Measurements from ENCODE around the gene NFATC1.

Gene NFATC1

DNA sequence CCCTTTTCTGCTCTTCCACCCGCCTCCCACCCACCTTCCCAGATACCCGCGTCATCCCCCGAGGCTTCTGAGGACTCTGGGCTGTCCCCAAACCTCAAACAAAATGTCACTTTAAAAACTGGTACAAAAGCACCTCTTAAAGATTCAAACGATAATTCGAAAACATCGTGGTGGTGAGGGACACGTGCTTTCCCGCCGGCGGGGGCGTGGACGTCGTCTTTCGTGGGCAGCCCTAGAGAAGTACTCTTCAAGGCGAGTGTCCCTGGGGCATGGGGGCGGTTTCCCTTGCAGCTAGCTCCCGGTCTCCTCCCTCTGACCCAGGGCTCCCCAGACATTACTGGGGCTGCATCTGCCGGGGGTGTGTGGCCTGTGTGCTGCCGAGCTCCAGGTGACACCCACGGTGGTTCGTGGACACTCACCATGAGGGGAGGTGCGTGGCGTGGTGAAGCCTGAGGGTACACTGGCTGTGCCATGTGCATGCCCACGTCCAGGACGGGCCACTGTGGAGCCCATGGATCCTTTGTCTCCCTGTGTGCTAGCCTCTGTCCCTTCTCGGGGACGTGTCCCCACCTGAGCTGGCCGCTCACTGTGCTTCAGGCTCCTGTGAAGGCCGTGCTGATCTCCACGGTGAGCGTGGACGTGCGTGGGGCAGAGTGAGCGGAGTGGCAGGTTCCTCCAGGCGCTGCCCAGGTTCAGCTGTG lies 117.8 kb downstream of the NFATC1 start:
- Histone ChIP-seq H3K4me2 (ENCODE audit: low read length) (no peak overlapping the region), H3F3A (ENCODE audit: control insufficient read depth, insufficient read depth) (peaks cover 7% of the 10 kb centered on the region), H3K36me3 (ENCODE audit: control insufficient read depth, low read length) (no peaks in the 10 kb centered on the region), H3K4me3 (ENCODE audit: low read length) (no peak overlapping the region), H4K20me1 (ENCODE audit: control insufficient read depth, insufficient read depth, low read depth, low read length) (no peaks in the 10 kb centered on the region), H3K27ac (ENCODE audit: low read depth, low read length) (no peak overlapping the region), H3K4me1 (ENCODE audit: control insufficient read depth, low read length) (peaks cover 17% of the 10 kb centered on the region), H3K9me3 (ENCODE audit: control insufficient read depth, insufficient read depth, low read length) (no peaks in the 10 kb centered on the region), H3K79me2 (ENCODE audit: control insufficient read depth, low read length) (no peaks in the 10 kb centered on the region), H3K9me2 (replicated peaks; ENCODE audit: control insufficient read depth, low read length) (no peaks in the 10 kb centered on the region), H3K27me3 (ENCODE audit: control insufficient read depth, low read length) (no peaks in the 10 kb centered on the region)
- TF ChIP-seq EZH2phosphoT487 (IDR thresholded peaks at IDR 0.05; ENCODE audit: borderline replicate concordance, low read length): no peak
- TF ChIP-seq, protein P1, sequence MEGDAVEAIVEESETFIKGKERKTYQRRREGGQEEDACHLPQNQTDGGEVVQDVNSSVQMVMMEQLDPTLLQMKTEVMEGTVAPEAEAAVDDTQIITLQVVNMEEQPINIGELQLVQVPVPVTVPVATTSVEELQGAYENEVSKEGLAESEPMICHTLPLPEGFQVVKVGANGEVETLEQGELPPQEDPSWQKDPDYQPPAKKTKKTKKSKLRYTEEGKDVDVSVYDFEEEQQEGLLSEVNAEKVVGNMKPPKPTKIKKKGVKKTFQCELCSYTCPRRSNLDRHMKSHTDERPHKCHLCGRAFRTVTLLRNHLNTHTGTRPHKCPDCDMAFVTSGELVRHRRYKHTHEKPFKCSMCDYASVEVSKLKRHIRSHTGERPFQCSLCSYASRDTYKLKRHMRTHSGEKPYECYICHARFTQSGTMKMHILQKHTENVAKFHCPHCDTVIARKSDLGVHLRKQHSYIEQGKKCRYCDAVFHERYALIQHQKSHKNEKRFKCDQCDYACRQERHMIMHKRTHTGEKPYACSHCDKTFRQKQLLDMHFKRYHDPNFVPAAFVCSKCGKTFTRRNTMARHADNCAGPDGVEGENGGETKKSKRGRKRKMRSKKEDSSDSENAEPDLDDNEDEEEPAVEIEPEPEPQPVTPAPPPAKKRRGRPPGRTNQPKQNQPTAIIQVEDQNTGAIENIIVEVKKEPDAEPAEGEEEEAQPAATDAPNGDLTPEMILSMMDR (IDR thresholded peaks at IDR 0.05; ENCODE audit: low read depth, low read length, poor library complexity, severe bottlenecking): no peak

DNA sequence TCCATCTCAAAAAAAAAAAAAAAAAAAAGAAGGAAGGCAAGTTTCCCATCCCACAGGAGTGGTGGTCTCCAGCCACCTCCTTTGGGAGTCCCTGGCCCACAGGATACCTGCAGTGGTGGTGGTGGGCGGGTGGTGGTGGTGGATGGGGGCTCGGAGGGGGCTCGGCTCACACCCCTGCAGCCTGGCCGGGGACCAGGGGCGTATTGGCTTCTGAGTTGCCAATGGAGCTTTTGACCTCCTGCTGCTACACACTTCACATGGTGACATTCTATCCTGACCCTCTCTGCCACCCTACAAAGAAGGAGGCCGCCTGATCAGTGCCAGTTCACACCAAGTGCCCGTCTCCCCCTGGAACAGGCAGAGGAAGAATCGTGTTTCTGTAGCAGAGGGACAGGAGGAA lies 119.6 kb downstream of the NFATC1 start:
- H3K79me2 ChIP-seq (ENCODE audit: control insufficient read depth, low read length): no peaks in the 10 kb centered on the region
- peaks cover 13% of the 10 kb centered on the region for H3K4me1 ChIP-seq (ENCODE audit: control insufficient read depth, low read length)
- TF ChIP-seq, protein P1 (IDR thresholded peaks at IDR 0.05; ENCODE audit: low read depth, low read length, poor library complexity, severe bottlenecking): no peak
- no peak for TF ChIP-seq EZH2phosphoT487 (IDR thresholded peaks at IDR 0.05; ENCODE audit: borderline replicate concordance, low read length)
- H3K4me3 ChIP-seq (ENCODE audit: low read length): no peak overlapping the region
- peaks cover 7% of the 10 kb centered on the region for H3F3A ChIP-seq (ENCODE audit: control insufficient read depth, insufficient read depth)
- H3K9me2 ChIP-seq (replicated peaks; ENCODE audit: control insufficient read depth, low read length): no peaks in the 10 kb centered on the region
- H3K9me3 ChIP-seq (ENCODE audit: control insufficient read depth, insufficient read depth, low read length): no peaks in the 10 kb centered on the region
- no peaks in the 10 kb centered on the region for H3K27me3 ChIP-seq (ENCODE audit: control insufficient read depth, low read length)
- H3K36me3 ChIP-seq (ENCODE audit: control insufficient read depth, low read length): no peaks in the 10 kb centered on the region
- H4K20me1 ChIP-seq (ENCODE audit: control insufficient read depth, insufficient read depth, low read depth, low read length): no peaks in the 10 kb centered on the region
- no peak overlapping the region for H3K4me2 ChIP-seq (ENCODE audit: low read length)
- H3K27ac ChIP-seq (ENCODE audit: low read depth, low read length): no peak overlapping the region

DNA sequence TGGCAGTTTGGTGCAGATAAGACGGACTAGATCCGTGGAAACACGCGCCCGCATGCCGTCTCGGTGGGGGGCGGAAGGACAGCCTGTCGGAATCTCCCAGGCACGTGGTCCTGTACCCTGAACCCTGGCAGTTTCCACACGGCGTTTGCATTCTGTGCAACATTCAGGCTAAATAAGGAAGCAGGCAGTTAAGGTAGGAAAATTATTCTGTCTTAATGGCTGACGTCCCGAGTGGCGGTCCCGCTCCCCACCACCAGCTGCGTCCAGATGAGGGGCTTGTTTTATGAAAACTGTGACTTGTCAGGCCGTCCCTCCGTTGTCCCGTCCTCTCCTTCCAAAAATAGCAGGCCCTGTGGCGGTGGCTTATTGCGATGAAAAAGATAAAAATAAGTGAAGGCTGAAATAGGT lies 120.2 kb downstream of the NFATC1 start:
- Histone ChIP-seq H3K4me2 (ENCODE audit: low read length) (no peak overlapping the region), H4K20me1 (ENCODE audit: control insufficient read depth, insufficient read depth, low read depth, low read length) (no peaks in the 10 kb centered on the region), H3K9me3 (ENCODE audit: control insufficient read depth, insufficient read depth, low read length) (no peaks in the 10 kb centered on the region), H3K79me2 (ENCODE audit: control insufficient read depth, low read length) (no peaks in the 10 kb centered on the region), H3K9me2 (replicated peaks; ENCODE audit: control insufficient read depth, low read length) (no peaks in the 10 kb centered on the region), H3K36me3 (ENCODE audit: control insufficient read depth, low read length) (no peaks in the 10 kb centered on the region), H3K27ac (ENCODE audit: low read depth, low read length) (no peak overlapping the region), H3K4me1 (ENCODE audit: control insufficient read depth, low read length) (peaks cover 19% of the 10 kb centered on the region), H3K27me3 (ENCODE audit: control insufficient read depth, low read length) (no peaks in the 10 kb centered on the region), H3F3A (ENCODE audit: control insufficient read depth, insufficient read depth) (peaks cover 7% of the 10 kb centered on the region), H3K4me3 (ENCODE audit: low read length) (no peak overlapping the region)
- TF ChIP-seq, protein P1 (IDR thresholded peaks at IDR 0.05; ENCODE audit: low read depth, low read length, poor library complexity, severe bottlenecking): no peak
- no peak for TF ChIP-seq EZH2phosphoT487 (IDR thresholded peaks at IDR 0.05; ENCODE audit: borderline replicate concordance, low read length)
